AG04450 (cell line): ENCODE measurements around the gene SDC3. TPM values are rescaled to one million over a fixed set of nuclear protein-coding genes. Genes with fewer than 3 reads are reported as not detected.

Experiments
- CTCF ChIA-PET: fragments of 300-600, 350-600 bp; formaldehyde crosslinking; extraction: SDS; loops from one replicate; lab custom pipeline; 2022; ENCODE audit warnings: antibody characterized with exemption, inconsistent platforms; lab: Charles Lee
- POLR2A ChIA-PET: fragments of 350-600 bp; formaldehyde crosslinking; extraction: SDS; loops from one replicate; lab custom pipeline; 2021; ENCODE audit warnings: antibody characterized with exemption, inconsistent platforms; lab: Yijun Ruan, JAX
- DNase-seq: peaks from one replicate; pipeline ENCODE4 v3.0.0-alpha.2; 2011; ENCODE audit warnings: low read depth, low spot score
- H3K27ac ChIP-seq: one replicate; pipeline ENCODE4 v1.5.1; 2012; ENCODE audit warnings: low read depth, low read length, control low read depth
- H3K27me3 ChIP-seq: one replicate; pipeline ENCODE4 v1.6.0; 2012; ENCODE audit warnings: low read length; ENCODE audit not compliant: control insufficient read depth, insufficient read depth
- H3K4me3 ChIP-seq: 2 replicates; pipeline ENCODE4 v1.5.1; 2011; ENCODE audit warnings: mild to moderate bottlenecking, low read depth, low read length, control low read depth
- H3K9me3 ChIP-seq: 2 replicates; pipeline ENCODE4 v1.5.1; 2012; ENCODE audit warnings: low read length; ENCODE audit not compliant: control insufficient read depth, insufficient read depth
- polyA plus RNA-seq: library from polyadenylated mRNA; depleted of rRNA; stranded (reverse); fragments of >200 nt; gene quantifications from 2 replicates; pipeline ENCODE4 v1.2.3, GENCODE V29; 2011
- TF ChIP-seq, protein P1 (sequence below): IDR thresholded peaks from 2 replicates; pipeline ENCODE4 v1.5.1; 2011; ENCODE audit warnings: low read depth, low read length, control low read depth, inconsistent platforms

SDC3 gene
- polyA plus RNA-seq, 1 experiment, result 21.7 TPM

- Histone ChIP-seq H3K27me3 (no peaks in the 10 kb centered on the region), H3K4me3 (no peak overlapping the region), H3K27ac (no peak overlapping the region), H3K9me3 (no peaks in the 10 kb centered on the region)
- TF ChIP-seq, protein P1, sequence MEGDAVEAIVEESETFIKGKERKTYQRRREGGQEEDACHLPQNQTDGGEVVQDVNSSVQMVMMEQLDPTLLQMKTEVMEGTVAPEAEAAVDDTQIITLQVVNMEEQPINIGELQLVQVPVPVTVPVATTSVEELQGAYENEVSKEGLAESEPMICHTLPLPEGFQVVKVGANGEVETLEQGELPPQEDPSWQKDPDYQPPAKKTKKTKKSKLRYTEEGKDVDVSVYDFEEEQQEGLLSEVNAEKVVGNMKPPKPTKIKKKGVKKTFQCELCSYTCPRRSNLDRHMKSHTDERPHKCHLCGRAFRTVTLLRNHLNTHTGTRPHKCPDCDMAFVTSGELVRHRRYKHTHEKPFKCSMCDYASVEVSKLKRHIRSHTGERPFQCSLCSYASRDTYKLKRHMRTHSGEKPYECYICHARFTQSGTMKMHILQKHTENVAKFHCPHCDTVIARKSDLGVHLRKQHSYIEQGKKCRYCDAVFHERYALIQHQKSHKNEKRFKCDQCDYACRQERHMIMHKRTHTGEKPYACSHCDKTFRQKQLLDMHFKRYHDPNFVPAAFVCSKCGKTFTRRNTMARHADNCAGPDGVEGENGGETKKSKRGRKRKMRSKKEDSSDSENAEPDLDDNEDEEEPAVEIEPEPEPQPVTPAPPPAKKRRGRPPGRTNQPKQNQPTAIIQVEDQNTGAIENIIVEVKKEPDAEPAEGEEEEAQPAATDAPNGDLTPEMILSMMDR, result no peak
- CTCF ChIA-PET, result no interaction called here
- POLR2A ChIA-PET, result no interaction called here
- no peak for DNase-seq
Observed at GRCh38 chr1:30857964-30858363, 50.6 kb downstream of the SDC3 start.

GRCh38 chr1:30857062-30857461, 51.5 kb downstream of the SDC3 start:
- CTCF ChIA-PET, result interaction anchor here (1.2 kb wide), 1 partner anchor 55 kb away, joined by 5 read pairs; no protein-coding TSS in a partner anchor
- POLR2A ChIA-PET, result interaction anchor here (0.6 kb wide), 1 partner anchor 110 kb away, joined by 4 read pairs; no protein-coding TSS in a partner anchor
- H3K27me3 ChIP-seq, result no peaks in the 10 kb centered on the region
- TF ChIP-seq, protein P1, result no peak
- no peak for DNase-seq
- no peak overlapping the region for H3K27ac ChIP-seq
- no peak overlapping the region for H3K4me3 ChIP-seq
- H3K9me3 ChIP-seq, result no peaks in the 10 kb centered on the region

DNA sequence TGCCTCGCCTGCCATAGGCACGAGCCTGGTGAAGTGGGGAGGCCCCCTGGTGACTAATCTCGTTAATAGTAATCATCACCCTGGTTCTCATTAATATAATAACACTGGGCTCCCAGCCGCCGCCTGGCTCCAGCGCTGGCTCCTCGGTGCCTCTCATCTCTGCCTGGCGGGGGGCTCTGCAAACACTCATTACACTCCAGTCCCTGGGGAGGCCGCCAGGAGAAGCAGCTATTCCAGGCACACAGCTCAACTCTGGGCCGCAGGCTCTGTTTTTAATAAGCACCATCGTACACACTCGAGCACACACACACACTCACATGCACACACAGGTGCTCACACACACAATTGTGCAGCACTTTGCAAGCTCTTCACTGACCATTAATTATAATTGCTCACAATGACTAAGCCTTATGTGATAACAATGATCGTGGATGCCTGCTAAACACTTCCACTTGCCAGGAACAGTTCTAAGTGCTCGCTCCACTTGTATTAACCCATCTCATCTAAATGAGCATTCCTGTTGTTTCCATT, 52.2 kb downstream of the SDC3 start:
- DNase-seq, result no peak
- ChIA-PET POLR2A (no interaction called here), CTCF (interaction anchor here (1.2 kb wide), 1 partner anchor 54 kb away, joined by 5 read pairs; no protein-coding TSS in a partner anchor)
- Histone ChIP-seq H3K27ac (no peak overlapping the region), H3K9me3 (no peaks in the 10 kb centered on the region), H3K27me3 (no peaks in the 10 kb centered on the region), H3K4me3 (no peak overlapping the region)
- TF ChIP-seq, protein P1, result no peak

DNA sequence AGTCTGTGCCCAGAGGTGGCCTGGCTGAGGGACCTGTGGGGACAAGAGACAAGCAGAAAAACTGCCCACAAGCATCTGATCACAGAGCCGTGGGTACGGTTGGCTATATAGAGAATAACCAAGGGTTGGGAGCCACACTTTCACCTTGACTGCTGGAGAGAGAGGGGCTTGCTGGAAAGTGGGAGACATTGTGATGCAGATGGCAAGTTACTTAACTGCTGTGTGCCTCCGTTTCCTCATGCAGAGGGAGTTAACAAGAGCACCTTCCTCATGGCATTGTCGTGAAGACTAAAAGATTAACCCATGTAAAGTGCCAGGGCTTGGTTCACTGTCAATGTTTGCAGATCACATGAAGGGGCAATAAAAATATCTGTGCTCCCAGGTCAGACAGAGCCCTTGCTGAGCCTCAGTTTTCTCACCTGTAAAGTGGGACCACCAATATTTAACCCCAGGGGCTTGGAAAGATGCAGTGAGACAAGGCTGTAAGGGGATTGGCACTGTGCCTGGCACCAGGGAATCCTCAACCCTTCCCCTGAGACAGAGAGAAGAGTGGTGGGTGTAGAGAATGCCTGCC, 52.8 kb downstream of the SDC3 start:
- Histone ChIP-seq H3K9me3 (no peaks in the 10 kb centered on the region), H3K4me3 (no peak overlapping the region), H3K27ac (no peak overlapping the region), H3K27me3 (no peaks in the 10 kb centered on the region)
- TF ChIP-seq, protein P1, result no peak
- POLR2A ChIA-PET, result no interaction called here
- CTCF ChIA-PET, result interaction anchor here (1.2 to 3.2 kb wide), 2 partner anchors 53 to 54 kb away, joined by 5 to 15 read pairs; no protein-coding TSS in a partner anchor
- no peak for DNase-seq

DNA sequence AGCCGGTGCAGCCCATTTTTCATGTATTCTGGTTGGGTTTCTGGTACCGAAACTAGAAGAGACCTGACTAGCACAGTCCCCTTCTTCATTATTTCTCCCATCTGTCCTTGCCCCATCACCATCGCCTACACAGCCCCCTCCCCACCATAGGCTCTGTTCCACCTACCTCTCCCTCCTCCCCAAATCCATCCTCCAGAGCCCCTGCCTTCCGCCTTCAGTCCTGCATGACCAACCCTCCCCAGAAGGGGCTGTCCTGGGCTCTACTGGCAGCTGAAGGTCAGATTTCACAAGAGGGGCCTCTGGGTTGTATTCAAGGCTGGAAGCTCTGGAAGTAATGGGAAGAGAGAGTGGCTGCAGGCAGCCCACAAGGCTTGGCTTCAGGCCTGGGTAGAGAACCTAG, 55.2 kb downstream of the SDC3 start:
- no peak for DNase-seq
- no peaks in the 10 kb centered on the region for H3K9me3 ChIP-seq
- peaks cover 3% of the 10 kb centered on the region for H3K27me3 ChIP-seq
- TF ChIP-seq, protein P1, result no peak
- H3K27ac ChIP-seq, result peak overlapping the region; percentile 11
- POLR2A ChIA-PET, result interaction anchor here (0.6 kb wide), 1 partner anchor 15 kb away, joined by 5 read pairs; no protein-coding TSS in a partner anchor
- no peak overlapping the region for H3K4me3 ChIP-seq
- CTCF ChIA-PET, result interaction anchor here (1.3 to 3.2 kb wide), 2 partner anchors 51 to 57 kb away, joined by 5 to 15 read pairs; no protein-coding TSS in a partner anchor
